GM18505 (cell line): ENCODE results near the gene DCANP1.
"Not testable (repeated sequence)": the region's sequence is repeated elsewhere in the genome, so short reads cannot be mapped to it uniquely, and the experiment has no call there.

Experiments used
- ATAC-seq: cut with Tn5 transposase; IDR thresholded peaks from one replicate; pipeline ENCODE4 v1.9.1; 2021; ENCODE audit not compliant: unreplicated experiment
- POLR2A ChIP-seq: IDR thresholded peaks from 4 replicates; pipeline ENCODE4 v1.6.1; 2011; ENCODE audit warnings: borderline replicate concordance; ENCODE audit not compliant: insufficient read depth, insufficient read length; ENCODE audit errors: extremely low read depth

The DCANP1 gene

DNA sequence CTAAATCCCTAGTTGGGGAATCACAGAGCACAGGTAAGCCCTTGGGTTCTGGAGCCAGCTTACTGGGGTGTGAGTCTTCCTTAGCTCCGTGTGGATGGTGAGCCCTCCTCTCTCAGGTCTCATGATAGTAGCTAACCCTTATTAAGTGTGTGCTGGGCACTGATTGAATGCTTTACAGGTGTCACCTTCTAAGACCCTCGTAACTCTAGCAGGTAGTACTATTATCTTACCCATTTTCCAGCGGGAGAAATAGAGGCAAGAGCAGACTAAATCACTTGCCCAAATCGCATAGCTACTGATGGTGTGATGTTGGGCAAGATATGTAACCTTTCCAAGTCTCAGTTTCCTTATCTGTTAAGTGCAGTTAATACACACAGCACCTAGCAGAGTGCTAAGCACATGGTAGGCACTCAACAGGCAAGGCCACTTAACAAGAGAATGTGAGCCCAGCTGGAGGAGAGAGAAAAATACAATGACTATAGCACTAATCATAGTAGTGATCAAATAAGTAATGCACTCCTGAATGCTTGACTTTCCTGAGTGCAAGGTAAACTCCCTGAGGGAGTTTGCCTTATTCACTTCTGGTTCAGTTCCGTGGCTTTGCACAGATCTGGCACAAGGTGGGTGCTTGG, at the start of gene DCANP1:
TSS of gene DCANP1 (minus strand) at position 51 of the 632 bp plus-strand sequence. CDS start 240 bp downstream, outside the sequence.
- ATAC-seq: no peak
- no peak for TF ChIP-seq POLR2A

DNA sequence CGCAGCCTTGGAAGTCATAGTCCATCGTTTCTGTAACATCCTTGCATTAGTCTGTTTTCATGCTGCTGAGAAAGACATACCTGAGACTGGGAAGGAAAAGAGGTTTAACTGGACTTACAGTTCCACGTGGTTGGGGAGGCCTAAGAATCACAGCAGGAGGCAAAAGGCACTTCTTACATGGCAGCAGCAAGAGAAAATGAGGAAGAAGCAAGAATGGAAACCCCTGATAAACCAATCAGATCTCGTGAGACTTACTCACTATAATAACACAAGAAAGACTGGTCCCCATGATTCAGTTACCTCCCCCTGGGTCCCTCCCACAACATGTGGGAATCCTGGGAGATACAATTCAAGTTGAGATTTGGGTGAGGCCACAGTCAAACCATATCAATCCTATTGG, 48.4 kb upstream of the DCANP1 start:
- ATAC-seq: not testable (repeated sequence)

DNA sequence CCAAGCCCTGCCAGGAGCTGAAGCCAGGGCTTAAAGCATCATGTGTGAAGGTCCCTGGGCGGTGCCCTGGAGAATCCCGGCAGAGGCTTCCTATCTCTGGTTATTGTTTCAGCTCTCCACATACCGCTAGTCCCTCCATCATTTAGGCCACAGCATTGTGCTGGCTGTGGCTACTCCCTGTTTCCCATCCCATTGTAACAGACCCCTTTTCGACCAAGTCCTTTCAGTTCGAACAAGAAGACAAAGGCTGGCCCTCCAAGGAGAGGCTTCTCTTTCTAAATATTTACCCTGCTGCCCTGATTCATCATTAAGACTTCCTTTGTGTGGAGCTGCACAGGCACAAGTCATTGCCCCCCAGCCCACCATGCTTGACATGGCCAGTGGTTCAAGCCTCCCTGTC, 47.0 kb upstream of the DCANP1 start:
- TF ChIP-seq POLR2A: no peak

DNA sequence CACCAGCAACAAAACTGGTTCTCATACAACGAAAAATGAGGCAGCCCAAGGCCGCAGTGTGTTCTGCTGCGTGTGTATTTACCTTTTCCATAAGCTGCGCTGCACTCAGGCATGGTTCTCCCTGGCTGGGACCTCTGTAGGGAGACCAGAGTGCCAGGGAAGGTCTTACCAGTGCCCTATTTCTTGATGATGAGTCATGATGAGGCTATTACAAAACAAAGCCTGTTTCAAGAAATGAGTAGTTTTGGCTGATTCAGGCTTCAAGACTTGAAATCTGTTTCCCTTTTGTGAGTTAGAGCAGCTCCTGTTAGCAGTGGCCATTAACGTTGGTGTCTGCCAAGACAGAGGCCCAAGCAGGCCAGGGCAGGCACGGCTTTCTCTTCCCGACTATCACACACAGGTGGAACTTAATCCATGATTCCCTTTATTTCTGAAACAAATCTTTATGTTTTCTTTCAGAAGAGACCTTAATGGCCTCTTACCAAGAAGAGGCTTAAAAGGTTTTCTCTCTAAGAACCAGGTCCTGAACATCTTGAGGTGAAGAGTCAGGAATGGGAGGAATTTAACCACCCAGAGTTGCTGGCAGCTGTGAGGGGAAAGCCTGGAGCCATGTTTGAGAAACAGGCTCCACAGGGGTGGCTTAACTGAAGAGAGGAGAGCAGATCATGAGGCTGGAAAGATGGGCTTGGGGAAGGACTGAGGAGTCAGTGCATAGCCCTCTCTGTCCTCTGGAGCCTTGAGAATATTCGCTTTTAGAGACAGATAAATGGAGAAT, 46.4 kb upstream of the DCANP1 start:
- no peak for ATAC-seq
- TF ChIP-seq POLR2A: no peak

More for the DNA sequence above, 47.0 kb upstream of the DCANP1 start:
- no peak for ATAC-seq

DNA sequence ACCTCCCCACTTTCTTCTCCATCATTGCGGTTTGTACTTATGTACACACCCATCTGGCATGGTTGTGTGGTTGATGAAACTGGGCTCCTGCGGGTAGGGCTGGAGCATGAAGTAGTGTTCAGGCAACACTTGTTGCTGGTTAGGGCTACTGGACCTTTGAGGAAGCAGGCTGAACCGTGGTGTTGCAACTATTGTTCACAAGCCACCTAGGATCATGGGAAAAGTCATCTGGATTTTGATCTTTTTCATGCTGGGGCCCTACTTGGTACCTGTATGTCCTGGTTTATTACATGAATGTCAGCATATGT, 45.1 kb upstream of the DCANP1 start:
- TF ChIP-seq POLR2A: no peak
- ATAC-seq: no peak

DNA sequence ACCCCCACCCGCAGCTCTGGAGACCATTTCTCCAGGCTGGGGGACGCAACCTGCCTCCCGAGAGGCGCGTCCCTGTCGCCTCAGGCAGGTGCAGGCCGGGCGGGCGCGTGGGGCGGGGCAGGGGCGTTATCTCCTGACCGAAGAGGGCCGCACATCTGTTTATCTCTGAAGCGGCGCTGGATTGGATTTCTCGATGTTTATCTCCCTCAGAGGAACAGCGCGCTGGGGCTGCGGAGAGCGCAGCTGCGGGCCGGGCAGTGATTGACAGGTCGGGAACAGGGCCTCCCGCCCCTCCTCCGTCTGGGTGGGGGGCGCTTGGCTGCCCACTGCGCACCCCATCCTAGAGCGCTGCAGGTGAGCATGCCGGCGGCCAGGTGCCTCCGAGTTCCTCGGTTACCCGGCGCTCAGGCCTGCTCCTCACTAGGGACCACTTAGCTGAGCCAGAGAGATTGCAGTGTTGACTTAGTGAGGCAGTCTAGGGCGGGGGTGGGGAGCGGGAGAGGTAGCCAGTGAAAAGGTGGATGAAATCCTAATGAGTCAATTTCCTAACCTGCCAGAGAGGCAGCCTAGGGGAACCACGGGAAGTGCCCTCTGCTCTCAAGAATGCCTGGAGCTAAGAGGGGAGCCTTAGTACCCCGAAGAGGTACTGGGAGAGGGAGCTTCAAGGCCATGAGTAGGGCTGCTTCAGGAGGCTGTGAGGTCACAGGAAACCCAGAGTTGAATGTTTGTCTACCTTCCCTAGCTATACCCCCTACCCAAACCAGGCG, 44.6 kb upstream of the DCANP1 start:
- TF ChIP-seq POLR2A: no peak

DNA sequence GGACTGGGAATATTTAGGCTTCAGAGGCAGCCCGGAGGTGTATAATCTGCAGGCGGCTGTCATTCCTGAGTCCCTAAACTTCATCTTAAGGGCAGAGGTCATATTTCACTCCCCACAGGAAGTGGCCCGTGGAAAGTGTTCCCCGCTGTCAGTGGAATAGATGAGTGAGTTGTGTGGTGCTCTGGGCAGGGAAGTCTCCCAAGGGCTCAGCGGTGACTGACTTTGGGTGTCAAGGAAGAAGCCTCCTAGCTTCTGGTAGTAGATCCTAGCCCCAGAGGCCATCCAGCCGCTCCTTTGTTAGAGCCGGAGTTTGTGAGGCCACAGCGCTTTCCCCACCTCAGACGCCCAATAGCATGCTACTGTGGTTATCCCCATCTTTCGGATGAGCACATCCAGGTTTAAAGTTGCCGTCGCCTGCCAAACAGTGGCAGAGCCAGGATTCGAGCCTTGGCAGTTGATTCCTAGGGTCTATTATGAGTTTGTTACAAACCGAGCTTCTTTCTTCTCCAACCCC, 43.9 kb upstream of the DCANP1 start:
- ATAC-seq: no peak
- no peak for TF ChIP-seq POLR2A

More for the DNA sequence above, 44.6 kb upstream of the DCANP1 start:
- ATAC-seq: no peak

DNA sequence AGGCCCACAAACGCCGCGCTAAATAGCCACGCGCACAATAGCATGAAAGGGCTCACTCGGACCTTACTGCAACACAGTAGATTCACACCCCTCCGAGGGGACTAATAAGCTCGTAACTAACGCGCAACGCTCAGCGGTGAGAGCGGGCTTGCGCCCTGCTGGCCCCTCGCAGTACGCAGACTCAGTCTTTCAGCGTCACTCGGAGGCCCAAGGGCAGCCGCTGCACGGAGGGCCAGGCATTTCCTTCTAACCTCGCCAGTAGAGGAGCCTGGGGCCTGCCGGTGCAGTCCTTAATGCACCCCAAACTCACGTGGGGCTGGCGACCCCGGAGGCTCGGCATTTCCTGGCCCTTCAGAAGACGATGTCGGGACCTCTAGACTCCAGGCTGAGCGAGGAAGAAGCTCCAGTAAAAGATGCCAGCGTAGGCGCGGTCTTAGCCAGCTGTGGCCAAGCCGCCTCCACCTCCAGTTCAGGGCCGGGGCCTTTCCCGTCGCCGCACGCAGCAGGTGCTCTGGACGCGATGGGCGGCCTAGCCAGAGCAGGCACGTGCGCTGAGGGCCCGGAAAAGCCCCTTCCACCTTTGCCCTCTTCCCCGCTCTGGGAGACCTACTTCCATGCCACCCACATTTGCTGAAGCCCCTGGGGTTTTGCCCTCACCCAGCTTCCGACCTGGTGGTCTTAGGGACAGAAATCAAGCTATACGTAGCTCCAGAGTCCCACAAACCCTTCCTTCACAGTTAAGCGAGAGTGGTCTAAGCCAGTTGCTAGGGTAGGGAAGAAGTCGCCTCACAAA, 43.3 kb upstream of the DCANP1 start:
- no peak for ATAC-seq
- no peak for TF ChIP-seq POLR2A

- TF ChIP-seq POLR2A: no peak
- ATAC-seq: no peak
These were observed 42.5 kb upstream of the DCANP1 start for GRCh38 chr5:135489466-135490244.

DNA sequence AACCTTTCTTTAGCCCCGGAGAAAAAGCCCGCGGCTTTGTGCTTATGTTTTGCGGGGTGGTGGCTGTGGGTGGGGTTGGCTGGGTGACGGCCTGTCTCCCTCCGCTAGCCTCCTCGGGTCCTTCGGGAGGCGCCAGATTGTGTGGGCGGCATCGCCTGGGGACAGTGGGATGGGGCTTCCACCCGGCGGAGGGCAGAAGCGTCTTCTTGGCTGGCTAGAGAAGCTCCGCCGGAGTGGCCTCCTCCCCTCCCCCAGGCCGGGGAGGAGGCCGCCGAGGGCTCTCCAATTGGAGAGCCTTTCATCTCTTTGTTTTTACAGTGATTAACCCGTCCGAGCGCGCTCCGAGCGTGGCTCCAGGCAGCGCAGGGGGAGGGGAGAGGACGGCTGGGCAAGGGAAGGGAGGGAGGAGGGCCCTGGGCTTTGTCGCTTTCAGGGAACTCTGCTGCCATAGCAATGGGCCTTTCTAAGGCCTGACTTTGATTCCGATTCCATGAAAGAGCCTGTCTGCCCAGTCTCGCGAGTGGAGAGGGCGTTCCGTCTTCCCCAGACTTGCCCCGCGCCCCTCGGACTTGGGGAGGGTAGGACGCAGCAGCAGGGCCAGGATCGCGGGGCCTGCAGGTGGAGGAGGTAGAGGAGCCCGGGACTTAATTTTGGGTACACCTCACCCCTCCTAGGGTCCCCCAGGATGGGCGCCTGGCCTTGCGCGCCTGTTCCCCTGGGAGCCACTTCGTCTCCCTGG, 41.7 kb upstream of the DCANP1 start:
- ATAC-seq: no peak
- TF ChIP-seq POLR2A: no peak

DNA sequence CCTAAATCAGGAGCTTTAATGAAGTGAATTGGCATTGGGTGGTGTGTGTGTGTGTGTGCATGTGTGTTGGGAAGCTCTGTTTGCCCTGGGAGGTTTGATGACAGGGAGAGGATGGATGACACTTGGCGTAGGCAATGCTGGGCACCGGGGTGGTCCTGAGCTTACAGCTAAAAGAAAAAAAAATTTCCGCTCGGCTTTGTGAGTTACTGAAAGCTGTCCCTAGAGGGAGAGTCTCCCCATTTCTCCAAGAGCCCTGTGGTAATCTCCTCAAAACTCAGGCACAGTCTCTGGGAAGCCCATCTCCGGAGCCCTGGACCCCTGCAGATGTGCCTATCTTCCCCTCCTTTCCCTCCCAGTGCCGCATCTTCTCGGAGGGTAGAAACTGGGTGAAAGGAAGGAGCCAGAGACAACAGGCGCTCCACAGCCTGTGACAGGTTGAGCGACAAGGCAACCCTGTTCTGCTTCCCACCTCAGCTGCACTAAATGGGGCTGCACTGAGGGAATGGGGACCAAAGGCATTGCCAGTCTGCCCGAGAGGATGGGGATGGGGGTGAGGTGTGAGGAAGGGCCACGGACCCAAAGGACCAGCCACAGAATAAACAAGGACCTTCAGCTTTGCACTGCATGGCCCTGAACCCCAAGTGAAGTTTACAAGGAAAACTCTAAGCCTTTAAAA, 40.8 kb upstream of the DCANP1 start:
- no peak for ATAC-seq
- no peak for TF ChIP-seq POLR2A
